ENCODE measurements around the gene C7orf57. TPM values are rescaled to one million over a fixed set of nuclear protein-coding genes. Genes with fewer than 3 reads are reported as not detected.

Gene C7orf57
- total RNA-seq, 1 experiment from 2014 or later: 0.90 TPM

- TF ChIP-seq, protein P1, sequence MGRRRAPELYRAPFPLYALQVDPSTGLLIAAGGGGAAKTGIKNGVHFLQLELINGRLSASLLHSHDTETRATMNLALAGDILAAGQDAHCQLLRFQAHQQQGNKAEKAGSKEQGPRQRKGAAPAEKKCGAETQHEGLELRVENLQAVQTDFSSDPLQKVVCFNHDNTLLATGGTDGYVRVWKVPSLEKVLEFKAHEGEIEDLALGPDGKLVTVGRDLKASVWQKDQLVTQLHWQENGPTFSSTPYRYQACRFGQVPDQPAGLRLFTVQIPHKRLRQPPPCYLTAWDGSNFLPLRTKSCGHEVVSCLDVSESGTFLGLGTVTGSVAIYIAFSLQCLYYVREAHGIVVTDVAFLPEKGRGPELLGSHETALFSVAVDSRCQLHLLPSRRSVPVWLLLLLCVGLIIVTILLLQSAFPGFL (CRISPR knock-in tag; IDR thresholded peaks at IDR 0.05; ENCODE audit: borderline replicate concordance): no peak
- TF ChIP-seq NR2C2 (CRISPR knock-in tag; IDR thresholded peaks at IDR 0.05): peak; percentile 33; the same call in 1 of the 2 replicates
- TF ChIP-seq NFATC4 (CRISPR knock-in tag; IDR thresholded peaks at IDR 0.05): no peak
- TF ChIP-seq ZNF425 (CRISPR knock-in tag; conservative IDR thresholded peaks at IDR 0.05): no peak
- peak; percentile 63 for TF ChIP-seq HMGXB4 (CRISPR knock-in tag; IDR thresholded peaks at IDR 0.05)
- TF ChIP-seq MYBL2 (CRISPR knock-in tag; IDR thresholded peaks at IDR 0.05): peak; percentile 77; the same call in 1 of the 2 replicates
- TF ChIP-seq ZBTB21 (CRISPR knock-in tag; IDR thresholded peaks at IDR 0.05; ENCODE audit: borderline replicate concordance): peak; percentile 43; the same call in 1 of the 2 replicates
- TF ChIP-seq JUN (CRISPR knock-in tag; IDR thresholded peaks at IDR 0.05): peak; percentile 79; the same call in 1 of the 2 replicates
- TF ChIP-seq, protein P2, sequence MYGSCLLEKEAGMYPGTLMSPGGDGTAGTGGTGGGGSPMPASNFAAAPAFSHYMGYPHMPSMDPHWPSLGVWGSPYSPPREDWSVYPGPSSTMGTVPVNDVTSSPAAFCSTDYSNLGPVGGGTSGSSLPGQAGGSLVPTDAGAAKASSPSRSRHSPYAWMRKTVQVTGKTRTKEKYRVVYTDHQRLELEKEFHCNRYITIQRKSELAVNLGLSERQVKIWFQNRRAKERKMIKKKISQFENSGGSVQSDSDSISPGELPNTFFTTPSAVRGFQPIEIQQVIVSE (CRISPR knock-in tag; IDR thresholded peaks at IDR 0.05; ENCODE audit: borderline replicate concordance): no peak
- TF ChIP-seq RORB (CRISPR knock-in tag; IDR thresholded peaks at IDR 0.05): no peak
- no peak for TF ChIP-seq NR3C1 (CRISPR knock-in tag; conservative IDR thresholded peaks at IDR 0.05; ENCODE audit: low read depth)
- TF ChIP-seq RELA (CRISPR knock-in tag; IDR thresholded peaks at IDR 0.05; ENCODE audit: borderline replicate concordance): 0 out of 2 replicates have a peak, but pooled peaks have one; percentile 16
- TF ChIP-seq ZNF121 (CRISPR knock-in tag; IDR thresholded peaks at IDR 0.05): no peak
- no peak for TF ChIP-seq ZNF219 (CRISPR knock-in tag; IDR thresholded peaks at IDR 0.05; ENCODE audit: borderline replicate concordance)
- TF ChIP-seq MLX (CRISPR knock-in tag; IDR thresholded peaks at IDR 0.05): no peak
- no peak; the same call in 1 of the 2 replicates for TF ChIP-seq NFYB (CRISPR knock-in tag; conservative IDR thresholded peaks at IDR 0.05; ENCODE audit: low read depth)
- TF ChIP-seq, protein P3, sequence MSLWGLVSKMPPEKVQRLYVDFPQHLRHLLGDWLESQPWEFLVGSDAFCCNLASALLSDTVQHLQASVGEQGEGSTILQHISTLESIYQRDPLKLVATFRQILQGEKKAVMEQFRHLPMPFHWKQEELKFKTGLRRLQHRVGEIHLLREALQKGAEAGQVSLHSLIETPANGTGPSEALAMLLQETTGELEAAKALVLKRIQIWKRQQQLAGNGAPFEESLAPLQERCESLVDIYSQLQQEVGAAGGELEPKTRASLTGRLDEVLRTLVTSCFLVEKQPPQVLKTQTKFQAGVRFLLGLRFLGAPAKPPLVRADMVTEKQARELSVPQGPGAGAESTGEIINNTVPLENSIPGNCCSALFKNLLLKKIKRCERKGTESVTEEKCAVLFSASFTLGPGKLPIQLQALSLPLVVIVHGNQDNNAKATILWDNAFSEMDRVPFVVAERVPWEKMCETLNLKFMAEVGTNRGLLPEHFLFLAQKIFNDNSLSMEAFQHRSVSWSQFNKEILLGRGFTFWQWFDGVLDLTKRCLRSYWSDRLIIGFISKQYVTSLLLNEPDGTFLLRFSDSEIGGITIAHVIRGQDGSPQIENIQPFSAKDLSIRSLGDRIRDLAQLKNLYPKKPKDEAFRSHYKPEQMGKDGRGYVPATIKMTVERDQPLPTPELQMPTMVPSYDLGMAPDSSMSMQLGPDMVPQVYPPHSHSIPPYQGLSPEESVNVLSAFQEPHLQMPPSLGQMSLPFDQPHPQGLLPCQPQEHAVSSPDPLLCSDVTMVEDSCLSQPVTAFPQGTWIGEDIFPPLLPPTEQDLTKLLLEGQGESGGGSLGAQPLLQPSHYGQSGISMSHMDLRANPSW (CRISPR knock-in tag; conservative IDR thresholded peaks at IDR 0.05; ENCODE audit: low read depth): no peak
- 0 out of 2 replicates have a peak, but pooled peaks have one; percentile 10 for TF ChIP-seq ZNF317 (CRISPR knock-in tag; IDR thresholded peaks at IDR 0.05; ENCODE audit: borderline replicate concordance, low read depth)
- TF ChIP-seq EMX1 (CRISPR knock-in tag; IDR thresholded peaks at IDR 0.05): no peak
- TF ChIP-seq USF1 (CRISPR knock-in tag; IDR thresholded peaks at IDR 0.05): peak; percentile 96
- no peak for TF ChIP-seq SOX15 (CRISPR knock-in tag; IDR thresholded peaks at IDR 0.05)
- no peak for TF ChIP-seq ERG (CRISPR knock-in tag; IDR thresholded peaks at IDR 0.05)
- TF ChIP-seq ATF1 (CRISPR knock-in tag; IDR thresholded peaks at IDR 0.05): no peak
- no peak for TF ChIP-seq NR1H2 (CRISPR knock-in tag; IDR thresholded peaks at IDR 0.05)
- no peak for TF ChIP-seq ESRRA (CRISPR knock-in tag; IDR thresholded peaks at IDR 0.05; ENCODE audit: borderline replicate concordance)
These were observed 54.0 kb downstream of the C7orf57 start, which contains the start of gene UPP1 (continued) for GRCh38 chr7:48089046-48090003.

Measured in WTC11 (cell line).